Uterus (tissue), 4 donors: ENCODE results near the gene CARD14. TPM values are rescaled to one million over a fixed set of nuclear protein-coding genes. Genes with fewer than 3 reads are reported as not detected.

Experiments used
- DNase-seq, 2 donors: peaks; one replicate each; pipeline ENCODE4 v3.0.0-alpha.2; 2019 to 2020
- H3K27ac ChIP-seq, 2 donors: fragments of 200-600 bp; sonication (generic); 1 replicate in 1 of 2; 2 replicates in 1 of 2; pipeline ENCODE4 v1.5.1; 2016 to 2018
- H3K27me3 ChIP-seq, 2 donors: fragments of 200-600 bp; sonication (generic); one replicate each; pipeline ENCODE4 v1.5.1; 2018 to 2019; ENCODE audit warnings: control low read depth in 1 of 2
- H3K36me3 ChIP-seq, 2 donors: fragments of 200-600 bp; sonication (generic); one replicate each; pipeline ENCODE4 v1.5.1; 2019; ENCODE audit warnings: control low read depth in 1 of 2
- H3K4me1 ChIP-seq, 2 donors: fragments of 200-600 bp; sonication (generic); one replicate each; pipeline ENCODE4 v1.5.1; 2018 to 2019; ENCODE audit warnings: control low read depth in 1 of 2
- H3K4me3 ChIP-seq, 2 donors: fragments of 200-600 bp; sonication (generic); 1 replicate in 1 of 2; 2 replicates in 1 of 2; pipeline ENCODE4 v1.5.1; 2018 to 2019; ENCODE audit warnings: mild to moderate bottlenecking in 1 of 2
- H3K9me3 ChIP-seq, 2 donors: fragments of 200-600 bp; sonication (generic); one replicate each; pipeline ENCODE4 v1.5.1; 2019; ENCODE audit warnings: control low read depth in 1 of 2
- CTCF ChIP-seq, 4 experiments: fragments of 200-600 bp in 2 of 4; fragments of 450-650 bp in 2 of 4; sonication (generic) in 2 of 4; IDR thresholded peaks; one replicate each; pipeline ENCODE4 v1.5.1; 2016 to 2019; ENCODE audit warnings: antibody characterized with exemption in 4 of 4, mild to moderate bottlenecking in 2 of 4, moderate library complexity in 1 of 4
- POLR2A ChIP-seq, 2 donors: fragments of 450-650 bp; IDR thresholded peaks; one replicate each; pipeline ENCODE4 v1.6.1; 2016; ENCODE audit warnings: antibody characterized with exemption in 2 of 2, mild to moderate bottlenecking in 1 of 2, moderate library complexity in 1 of 2
- intact Hi-C: fragments of 100-400 bp; cut with DNase I; formaldehyde crosslinking; loops from one replicate; pipeline ENCODE4 v1.15.1; 2023; ENCODE audit warnings: low total_unique reads
- total RNA-seq, 4 donors: library from RNA; depleted of rRNA in 3 of 4; stranded (reverse); fragments of >200 nt in 3 of 4; gene quantifications; one replicate each; pipeline versions ENCODE4 v1.1.0 to v1.2.4, GENCODE V29; 2014 to 2023
- donor health status: DM: yes; HTN: yes; CAD: no.

CARD14 gene
- total RNA-seq, 4 donors from 2014 or later: 0.43 to 1.4 TPM; not detected in 2

- Histone ChIP-seq H3K4me3 (no peak overlapping the region), H3K36me3 (no peaks in the 10 kb centered on the region), H3K9me3 (no peaks in the 10 kb centered on the region), H3K4me1 (no peaks in the 10 kb centered on the region), H3K27me3 (no peaks in the 10 kb centered on the region), H3K27ac (no peak overlapping the region)
- DNase-seq: no peak
- intact Hi-C loops: no loop called here
- TF ChIP-seq POLR2A (IDR thresholded peaks at IDR 0.05): no peak
These were observed 36.2 kb upstream of the CARD14 start for GRCh38 chr17:80133626-80133970.

DNA sequence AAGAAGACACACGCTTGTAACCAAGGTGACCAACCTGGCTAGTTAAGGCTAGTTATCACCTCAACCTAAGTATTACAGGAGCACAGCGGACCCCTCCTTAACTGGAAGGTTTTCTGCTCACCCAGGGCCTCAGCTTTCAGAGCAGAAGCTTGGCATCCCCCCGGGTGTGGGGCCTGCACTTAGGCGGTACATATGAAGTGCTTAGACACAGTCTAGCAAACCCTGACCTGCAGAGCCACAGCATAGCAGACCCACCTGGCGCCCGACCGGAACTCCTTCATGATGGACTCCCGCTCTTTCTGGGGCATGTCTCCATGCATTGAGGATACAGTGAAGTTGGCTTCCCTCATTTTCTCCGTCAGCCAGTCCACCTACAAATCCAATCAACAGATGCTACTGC is 32.7 kb upstream of the CARD14 start:
- H3K27ac ChIP-seq: no peak overlapping the region
- H3K27me3 ChIP-seq: no peaks in the 10 kb centered on the region
- TF ChIP-seq POLR2A (IDR thresholded peaks at IDR 0.05): no peak
- no peak for TF ChIP-seq CTCF (IDR thresholded peaks at IDR 0.05)
- intact Hi-C loops: no loop called here
- no peaks in the 10 kb centered on the region for H3K4me1 ChIP-seq
- no peak overlapping the region for H3K4me3 ChIP-seq
- H3K9me3 ChIP-seq: no peaks in the 10 kb centered on the region
- H3K36me3 ChIP-seq: no peaks in the 10 kb centered on the region
- DNase-seq: no peak

DNA sequence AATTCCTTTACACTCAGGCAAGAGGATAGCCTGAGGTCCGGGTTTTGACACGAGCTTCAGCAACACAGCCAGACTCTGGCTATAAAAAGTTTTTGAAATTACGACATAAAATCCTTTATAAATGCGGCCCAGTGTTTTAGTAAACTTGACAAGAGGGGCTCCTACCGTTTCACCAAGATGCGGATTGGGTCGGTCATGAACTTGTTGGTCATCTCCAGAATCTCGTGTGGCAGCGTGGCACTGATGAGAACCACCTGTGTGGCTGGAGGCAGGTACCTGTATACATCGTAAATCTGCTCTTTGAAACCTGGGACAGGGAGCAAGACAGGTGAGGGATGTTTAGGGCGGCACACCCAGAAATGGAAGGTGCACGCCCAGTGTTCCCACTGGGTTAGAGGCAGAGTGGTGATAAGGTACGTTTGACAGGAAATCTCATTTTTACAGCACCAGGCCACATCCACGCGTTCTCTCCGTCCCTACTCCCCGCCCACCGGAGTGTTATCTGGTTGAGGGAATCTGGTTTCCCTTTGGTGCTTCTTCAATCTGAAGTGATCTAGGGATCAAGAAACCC is 30.9 kb upstream of the CARD14 start:
- no peaks in the 10 kb centered on the region for H3K4me1 ChIP-seq
- no peaks in the 10 kb centered on the region for H3K36me3 ChIP-seq
- no peaks in the 10 kb centered on the region for H3K9me3 ChIP-seq
- no peaks in the 10 kb centered on the region for H3K27me3 ChIP-seq
- H3K27ac ChIP-seq: no peak overlapping the region
- no peak overlapping the region for H3K4me3 ChIP-seq
- no peak for TF ChIP-seq POLR2A (IDR thresholded peaks at IDR 0.05)
- TF ChIP-seq CTCF (IDR thresholded peaks at IDR 0.05): no peak
- intact Hi-C loops: no loop called here
- DNase-seq: no peak

GRCh38 chr17:80141463-80142165 is 28.2 kb upstream of the CARD14 start:
- no peak for DNase-seq
- H3K4me1 ChIP-seq: no peaks in the 10 kb centered on the region

GRCh38 chr17:80142929-80143328 is 26.9 kb upstream of the CARD14 start:
- intact Hi-C loops: no loop called here
- DNase-seq: no peak
- H3K36me3 ChIP-seq: no peaks in the 10 kb centered on the region
- H3K4me1 ChIP-seq: no peaks in the 10 kb centered on the region
- no peak for TF ChIP-seq POLR2A (IDR thresholded peaks at IDR 0.05)
- no peak for TF ChIP-seq CTCF (IDR thresholded peaks at IDR 0.05)
- no peak overlapping the region for H3K27ac ChIP-seq
- H3K4me3 ChIP-seq: no peak overlapping the region
- H3K27me3 ChIP-seq: no peaks in the 10 kb centered on the region
- H3K9me3 ChIP-seq: no peaks in the 10 kb centered on the region

More at GRCh38 chr17:80141463-80142165, 28.2 kb upstream of the CARD14 start:
- no peak overlapping the region for H3K4me3 ChIP-seq
- no peaks in the 10 kb centered on the region for H3K36me3 ChIP-seq
- no peak overlapping the region for H3K27ac ChIP-seq
- intact Hi-C loops: no loop called here
- H3K27me3 ChIP-seq: no peaks in the 10 kb centered on the region
- H3K9me3 ChIP-seq: no peaks in the 10 kb centered on the region
- TF ChIP-seq POLR2A (IDR thresholded peaks at IDR 0.05) (no peak), CTCF (IDR thresholded peaks at IDR 0.05) (no peak)
